Kidney (tissue), 14 donors: ENCODE data around the gene RRAGB. TPM values are rescaled to one million over a fixed set of nuclear protein-coding genes. Genes with fewer than 3 reads are reported as not detected.

Source experiments
- DNase-seq, 5 donors: peaks; one replicate each; pipeline ENCODE4 v3.0.0-alpha.2; 2013 to 2020
- FAIRE-seq: peaks from 2 replicates; lab custom pipeline; 2012; peaks lifted over from hg19 to GRCh38; lab: Jason Lieb, UNC
- H3K27ac ChIP-seq, 2 donors: one replicate each; pipeline ENCODE4 v1.7.0; 2013; ENCODE audit warnings: low read depth in 2 of 2, low read length in 2 of 2, inconsistent platforms in 1 of 2
- H3K27me3 ChIP-seq: one replicate; pipeline ENCODE4 v1.7.1; 2013; ENCODE audit warnings: low read length, inconsistent platforms; ENCODE audit not compliant: control insufficient read depth, insufficient read depth
- H3K36me3 ChIP-seq, 3 donors: one replicate each; pipeline versions ENCODE4 v1.7.0 to v1.7.1; 2013; ENCODE audit warnings: low read length in 3 of 3, control low read depth in 1 of 3, inconsistent platforms in 1 of 3; ENCODE audit not compliant: insufficient read depth in 3 of 3, control insufficient read depth in 2 of 3
- H3K4me1 ChIP-seq, 3 donors: one replicate each; pipeline versions ENCODE4 v1.7.0 to v1.7.1; 2013; ENCODE audit warnings: low read length in 3 of 3, inconsistent platforms in 1 of 3, low read depth in 1 of 3; ENCODE audit not compliant: control insufficient read depth in 2 of 3, insufficient read depth in 2 of 3
- H3K4me3 ChIP-seq, 3 donors: one replicate each; pipeline versions ENCODE4 v1.7.0 to v1.8.1; 2013; ENCODE audit warnings: low read length in 3 of 3, control low read depth in 1 of 3, inconsistent platforms in 1 of 3
- H3K9ac ChIP-seq, 3 donors: one replicate each; pipeline versions ENCODE4 v1.7.0 to v1.7.1; 2013; ENCODE audit warnings: low read length in 3 of 3, control low read depth in 1 of 3, inconsistent platforms in 1 of 3
- H3K9me3 ChIP-seq, 3 donors: one replicate each; pipeline versions ENCODE4 v1.7.0 to v1.7.1; 2013; ENCODE audit warnings: low read length in 3 of 3, control low read depth in 1 of 3, inconsistent platforms in 1 of 3; ENCODE audit not compliant: control insufficient read depth in 2 of 3, insufficient read depth in 1 of 3
- CTCF ChIP-seq: IDR thresholded peaks from 3 replicates; pipeline ENCODE4 v1.5.1; 2012; ENCODE audit warnings: mild to moderate bottlenecking, moderate library complexity, borderline replicate concordance; ENCODE audit not compliant: insufficient read depth; ENCODE audit errors: extremely low read depth
- intact Hi-C: fragments of 100-400 bp; cut with DNase I; formaldehyde crosslinking; loops from one replicate; pipeline ENCODE4 v1.11.1; 2022
- polyA plus RNA-seq: library from polyadenylated mRNA; stranded (reverse); fragments of 350-450 nt; fragmentation: Illumina TruSeq; extraction: RNeasy Lipid Tissue Mini Kit (QIAGEN cat#74804); gene quantifications from one replicate; pipeline ENCODE4 v1.2.3, GENCODE V29; 2014; ENCODE audit warnings: low read depth, low replicate concordance; ENCODE audit not compliant: insufficient read depth
- total RNA-seq: library from RNA; stranded (reverse); fragmentation: NEBNext Ultra II Directional; extraction: Animal tissue kit (Norgen Biotek cat#: 25700); gene quantifications from one replicate; pipeline ENCODE4 v1.2.1, GENCODE V29; 2021
- donor health status: control.
- donor health status: control.
- donor health status: control.
- donor health status: control.
- donor health status: control.
- donor health status: DM: yes; HTN: yes; CAD: no.
- donor health status: Normal renal cell carcinoma (clear cell type).

Gene RRAGB
- total and polyA plus RNA-seq, 2 donors from 2014 or later: 23.7 to 25.4 TPM

GRCh38 chrX:55777596-55777995, 60.0 kb downstream of the RRAGB start:
- Histone ChIP-seq H3K9me3 (no peaks in the 10 kb centered on the region), H3K9ac (no peak overlapping the region), H3K4me1 (no peaks in the 10 kb centered on the region), H3K27ac (no peak overlapping the region), H3K4me3 (no peak overlapping the region), H3K27me3 (no peaks in the 10 kb centered on the region), H3K36me3 (no peaks in the 10 kb centered on the region)
- no peak for TF ChIP-seq CTCF
- DNase-seq: no peak
- FAIRE-seq: no peak
- intact Hi-C loops: no loop called here

GRCh38 chrX:55778322-55778721, 60.8 kb downstream of the RRAGB start:
- Histone ChIP-seq H3K9ac (no peak overlapping the region), H3K4me3 (no peak overlapping the region), H3K36me3 (no peaks in the 10 kb centered on the region), H3K27me3 (no peaks in the 10 kb centered on the region), H3K9me3 (no peaks in the 10 kb centered on the region), H3K4me1 (no peaks in the 10 kb centered on the region), H3K27ac (no peak overlapping the region)
- no peak for FAIRE-seq
- no peak for DNase-seq
- TF ChIP-seq CTCF: no peak
- intact Hi-C loops: no loop called here

- no peak overlapping the region for H3K27ac ChIP-seq
- no peak overlapping the region for H3K9ac ChIP-seq
- H3K27me3 ChIP-seq: no peaks in the 10 kb centered on the region
- no peaks in the 10 kb centered on the region for H3K9me3 ChIP-seq
- intact Hi-C loops: no loop called here
- no peaks in the 10 kb centered on the region for H3K36me3 ChIP-seq
- H3K4me1 ChIP-seq: no peaks in the 10 kb centered on the region
- DNase-seq: no peak
- H3K4me3 ChIP-seq: no peak overlapping the region
- no peak for TF ChIP-seq CTCF
- FAIRE-seq: no peak
Measured at GRCh38 chrX:55783723-55784122, 66.2 kb downstream of the RRAGB start.

GRCh38 chrX:55787063-55787462, 69.5 kb downstream of the RRAGB start:
- Histone ChIP-seq H3K9me3 (no peaks in the 10 kb centered on the region), H3K9ac (no peak overlapping the region), H3K36me3 (no peaks in the 10 kb centered on the region), H3K4me1 (no peaks in the 10 kb centered on the region), H3K4me3 (no peak overlapping the region), H3K27me3 (no peaks in the 10 kb centered on the region), H3K27ac (no peak overlapping the region)
- FAIRE-seq (no peak), DNase-seq (no peak)
- TF ChIP-seq CTCF: no peak
- intact Hi-C loops: no loop called here
